GM10266 (cell line): Measurements from ENCODE around the gene LMO3.

Source experiments
- DNase-seq: peaks from one replicate; pipeline ENCODE4 v3.0.0; 2012; ENCODE audit errors: extremely low spot score
- TF ChIP-seq, protein P1 (sequence below): IDR thresholded peaks from 2 replicates; pipeline ENCODE4 v1.5.1; 2012; ENCODE audit warnings: mild to moderate bottlenecking, low read depth; ENCODE audit not compliant: control insufficient read depth, insufficient read depth; ENCODE audit errors: missing control alignments

Gene LMO3

GRCh38 chr12:16530268-16530850, 75.6 kb downstream of the LMO3 start:
- TF ChIP-seq, protein P1, sequence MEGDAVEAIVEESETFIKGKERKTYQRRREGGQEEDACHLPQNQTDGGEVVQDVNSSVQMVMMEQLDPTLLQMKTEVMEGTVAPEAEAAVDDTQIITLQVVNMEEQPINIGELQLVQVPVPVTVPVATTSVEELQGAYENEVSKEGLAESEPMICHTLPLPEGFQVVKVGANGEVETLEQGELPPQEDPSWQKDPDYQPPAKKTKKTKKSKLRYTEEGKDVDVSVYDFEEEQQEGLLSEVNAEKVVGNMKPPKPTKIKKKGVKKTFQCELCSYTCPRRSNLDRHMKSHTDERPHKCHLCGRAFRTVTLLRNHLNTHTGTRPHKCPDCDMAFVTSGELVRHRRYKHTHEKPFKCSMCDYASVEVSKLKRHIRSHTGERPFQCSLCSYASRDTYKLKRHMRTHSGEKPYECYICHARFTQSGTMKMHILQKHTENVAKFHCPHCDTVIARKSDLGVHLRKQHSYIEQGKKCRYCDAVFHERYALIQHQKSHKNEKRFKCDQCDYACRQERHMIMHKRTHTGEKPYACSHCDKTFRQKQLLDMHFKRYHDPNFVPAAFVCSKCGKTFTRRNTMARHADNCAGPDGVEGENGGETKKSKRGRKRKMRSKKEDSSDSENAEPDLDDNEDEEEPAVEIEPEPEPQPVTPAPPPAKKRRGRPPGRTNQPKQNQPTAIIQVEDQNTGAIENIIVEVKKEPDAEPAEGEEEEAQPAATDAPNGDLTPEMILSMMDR: no peak
- DNase-seq: no peak

- DNase-seq: no peak
- TF ChIP-seq, protein P1: no peak
Observed at GRCh38 chr12:16526693-16527092, 79.3 kb downstream of the LMO3 start.

- no peak for DNase-seq
Observed at GRCh38 chr12:16524378-16524777, 81.6 kb downstream of the LMO3 start.

DNA sequence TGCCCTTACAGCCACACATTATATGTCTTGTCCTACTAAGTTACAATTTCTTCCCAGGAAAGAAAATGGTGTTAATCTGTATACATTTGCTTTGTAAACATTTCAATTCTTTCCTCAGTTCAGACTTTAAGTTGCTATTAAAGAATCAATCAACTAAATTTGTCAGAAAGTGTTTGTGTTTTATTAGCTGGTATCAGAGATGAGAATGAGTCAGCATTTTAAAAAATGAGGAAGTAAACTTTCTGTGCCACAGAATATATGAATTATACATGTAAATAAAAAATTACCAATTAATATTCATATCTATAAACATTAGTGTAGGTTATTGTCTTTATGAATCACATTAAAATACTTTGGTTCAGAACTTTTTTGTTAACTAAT, 82.0 kb downstream of the LMO3 start:
- TF ChIP-seq, protein P1: no peak
- DNase-seq: no peak

More at GRCh38 chr12:16524378-16524777, 81.6 kb downstream of the LMO3 start:
- TF ChIP-seq, protein P1: no peak

DNA sequence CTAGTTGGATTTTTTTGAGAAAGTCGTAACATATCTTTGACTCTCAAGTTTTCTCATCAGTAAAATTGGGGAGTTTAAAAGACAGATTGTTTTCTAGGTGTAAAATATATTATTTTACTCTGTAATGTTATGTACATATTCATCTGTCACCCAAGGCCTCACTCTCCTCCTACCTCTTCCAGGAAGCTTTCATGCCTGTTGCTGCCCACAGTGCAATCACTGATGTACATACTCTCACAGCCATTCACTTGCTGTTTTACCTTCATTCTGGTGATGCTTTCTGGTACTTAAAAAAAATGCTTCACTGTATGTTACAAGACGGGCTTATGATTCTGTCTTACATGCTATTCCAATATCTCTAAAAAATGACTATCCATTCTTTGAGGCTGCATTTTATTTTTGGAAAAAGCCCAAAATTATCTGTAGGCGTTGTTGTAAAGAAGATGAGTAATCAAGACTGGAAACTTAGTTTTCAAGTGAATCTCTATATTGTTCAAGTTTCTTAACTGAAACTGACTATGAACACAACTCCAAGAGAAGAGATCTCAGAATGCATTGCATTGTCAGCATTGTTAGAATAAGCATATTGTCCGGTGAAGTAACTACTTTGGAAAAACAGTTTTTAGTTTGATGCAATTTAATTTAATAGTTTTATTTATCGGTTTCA, 82.5 kb downstream of the LMO3 start:
- DNase-seq: no peak
- TF ChIP-seq, protein P1: no peak

- no peak for DNase-seq
- TF ChIP-seq, protein P1: no peak
Observed at GRCh38 chr12:16520328-16520727, 85.6 kb downstream of the LMO3 start.

DNA sequence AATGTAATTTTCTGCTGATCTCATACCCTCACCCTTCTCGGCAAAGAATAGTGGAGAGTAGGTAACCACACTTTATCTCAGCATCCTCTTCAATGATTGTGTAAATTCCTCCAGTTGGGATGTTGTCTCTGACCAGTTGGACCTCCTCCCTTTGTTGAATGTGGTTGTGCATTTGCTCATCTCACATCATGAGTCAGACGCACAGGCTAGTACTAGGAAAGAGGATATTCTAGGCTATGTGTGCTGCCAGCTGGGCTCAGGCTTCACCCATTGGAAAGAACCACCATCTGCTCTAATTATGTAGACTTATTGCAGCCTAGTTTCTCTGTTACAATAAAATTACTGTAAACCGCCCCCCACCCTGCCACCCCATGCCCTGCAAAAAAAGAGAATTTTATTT, 90.3 kb downstream of the LMO3 start:
- no peak for DNase-seq
- TF ChIP-seq, protein P1: no peak
